Activated CD8-positive, alpha-beta memory T cell treated with anti-CD3 and anti-CD28 coated beads for 1 hour (primary cell): Measurements from ENCODE around the gene HECW1.

Experiments
- DNase-seq, 2 donors: peaks; one replicate each; pipeline ENCODE4 v3.0.0-alpha.2; 2020; ENCODE audit warnings: low read depth in 1 of 2; ENCODE audit errors: extremely low read depth in 1 of 2

HECW1 gene

DNA sequence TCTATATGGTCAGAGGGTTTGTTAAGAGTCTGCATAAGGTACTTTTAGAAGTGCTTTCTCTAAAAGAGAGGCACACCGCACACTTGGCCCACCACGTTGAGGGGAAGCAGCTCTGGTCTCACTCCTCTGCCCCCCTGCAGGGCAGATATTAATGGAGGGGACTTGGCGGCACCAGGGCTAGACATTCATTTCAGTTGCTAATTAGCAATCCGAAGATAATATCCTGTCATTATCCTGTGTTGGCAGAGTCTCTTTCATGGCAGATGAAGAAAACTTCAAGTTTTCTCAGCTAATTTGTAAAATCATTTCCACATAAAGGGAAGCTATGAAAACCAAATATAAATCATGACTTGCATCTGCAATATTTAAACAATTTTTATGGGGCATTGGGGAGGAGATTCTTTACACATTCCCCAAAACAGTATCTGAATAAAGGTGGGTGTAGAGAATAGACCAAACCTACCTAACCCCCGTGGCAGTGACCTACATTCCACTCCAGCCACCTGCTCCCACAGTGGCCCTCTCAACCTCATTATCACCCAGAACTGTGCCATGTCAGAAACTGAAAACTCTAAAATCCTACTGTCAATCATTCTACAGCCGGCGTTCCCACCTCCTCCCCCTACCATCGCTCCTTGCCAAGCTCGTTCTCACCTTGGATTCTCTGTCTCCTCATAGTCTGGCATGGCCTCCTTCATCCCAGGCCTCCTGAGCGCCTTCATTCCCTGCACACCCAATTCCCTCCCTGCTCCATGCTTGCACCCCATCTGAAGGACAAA, 416.3 kb downstream of the HECW1 start:
- DNase-seq, result no peak

DNA sequence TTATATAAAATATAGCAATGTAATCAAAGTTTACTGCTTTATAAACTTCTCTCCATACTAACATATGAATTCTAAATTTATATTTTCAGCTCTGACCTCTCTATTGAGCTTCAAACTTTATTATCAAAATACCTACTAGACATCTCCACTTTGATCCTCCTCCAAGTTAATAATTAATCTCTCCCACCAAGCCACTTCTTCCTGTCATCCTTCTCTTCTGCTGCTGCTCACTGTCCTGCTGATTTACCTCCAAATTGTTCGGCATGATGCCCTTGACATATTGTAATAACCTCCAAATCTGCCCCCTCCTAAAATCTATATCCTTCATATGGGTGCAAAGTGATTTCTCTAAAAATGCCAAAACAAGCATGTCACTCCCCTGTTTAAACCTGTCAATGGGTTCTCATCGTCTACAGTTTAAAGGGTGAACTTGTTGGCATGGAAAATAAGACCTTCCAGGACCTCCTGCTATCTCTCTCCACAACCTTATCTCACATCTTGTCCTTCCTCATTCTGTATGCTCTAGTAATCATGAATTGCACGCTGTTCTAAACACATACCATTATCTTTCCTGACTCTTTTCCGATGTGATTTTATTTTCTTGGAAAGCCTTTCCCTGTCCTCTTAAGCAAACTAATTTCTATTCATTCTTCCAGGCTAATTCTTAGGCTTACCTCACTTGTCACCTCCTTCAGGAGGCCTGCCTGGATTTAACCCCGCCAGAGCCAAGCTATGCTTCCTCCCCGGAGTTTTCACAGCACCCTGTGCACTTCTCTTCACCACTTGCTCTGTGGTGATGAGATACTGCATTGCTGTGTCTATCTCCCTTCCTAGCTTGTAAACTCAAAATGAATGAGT, 418.3 kb downstream of the HECW1 start:
- no peak for DNase-seq

DNA sequence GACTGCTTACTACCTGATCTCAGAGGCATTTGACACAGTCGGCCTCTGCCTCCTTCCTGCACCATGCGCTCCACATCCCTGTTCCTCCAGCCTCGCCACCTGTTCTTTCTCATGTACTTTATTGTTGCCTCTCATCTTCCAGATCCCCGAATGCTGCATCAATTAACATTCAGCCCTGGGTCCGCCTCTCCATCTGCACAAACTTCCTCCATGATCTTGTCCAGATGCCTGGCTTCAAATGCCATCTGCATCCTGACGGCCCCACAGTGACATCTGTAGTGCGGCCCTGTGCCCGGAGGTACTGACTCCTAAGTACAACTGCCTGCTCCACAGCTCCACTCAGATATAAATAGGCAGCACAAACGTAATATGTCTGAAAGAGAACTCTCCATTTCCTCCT, 419.3 kb downstream of the HECW1 start:
- no peak for DNase-seq

DNA sequence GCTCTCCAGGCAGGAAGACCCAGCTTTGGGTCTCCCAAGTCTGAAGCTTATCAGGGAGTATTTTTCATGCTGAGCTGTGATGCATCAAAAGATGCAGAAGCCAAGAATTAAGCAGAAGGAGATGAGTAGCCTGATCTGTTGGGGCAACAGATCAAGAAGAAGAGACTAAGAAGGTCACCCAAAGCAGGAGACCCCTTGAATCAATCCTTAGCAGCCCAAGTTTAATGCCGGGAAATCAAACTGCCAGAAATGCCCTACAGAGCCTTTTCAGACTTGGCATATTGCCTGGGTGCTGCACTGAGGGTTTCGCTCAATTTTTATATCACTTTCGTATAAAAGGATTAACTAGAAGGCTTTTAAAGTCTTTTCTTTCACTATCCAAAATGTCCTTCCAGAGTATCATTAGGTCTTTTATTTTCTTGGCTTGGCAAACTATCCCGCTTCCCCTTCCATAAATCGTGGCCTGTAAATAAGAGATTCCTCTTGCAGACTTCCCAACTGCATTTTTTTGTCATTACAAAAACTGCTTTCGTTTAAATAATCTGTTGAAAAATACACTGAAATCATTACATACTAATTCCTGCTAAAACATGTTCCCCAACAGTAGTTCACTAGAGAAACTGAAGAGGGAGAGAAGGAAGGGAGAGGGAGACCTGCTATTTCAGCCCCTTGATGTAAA, 421.5 kb downstream of the HECW1 start:
- DNase-seq, result no peak

DNA sequence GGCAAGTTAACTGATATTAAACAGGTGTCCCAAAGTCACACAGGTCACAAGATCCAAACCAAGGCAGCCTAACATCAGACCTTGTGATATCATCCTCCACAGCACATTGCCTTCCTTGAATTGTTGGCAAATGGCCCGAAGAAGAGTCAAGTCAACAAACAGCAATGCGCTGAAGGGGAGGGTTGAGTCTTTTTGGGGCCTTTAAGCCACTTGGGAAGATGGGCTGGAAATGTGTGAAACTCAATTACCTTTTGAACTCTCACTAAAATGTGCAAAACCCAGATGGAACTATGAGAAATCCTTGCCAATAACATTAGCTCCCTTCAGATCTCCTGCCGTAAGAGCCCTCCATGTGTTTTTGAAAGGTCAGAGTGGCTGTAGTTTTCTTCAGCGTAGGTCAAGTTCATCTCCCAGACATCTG, 422.6 kb downstream of the HECW1 start:
- no peak for DNase-seq

DNA sequence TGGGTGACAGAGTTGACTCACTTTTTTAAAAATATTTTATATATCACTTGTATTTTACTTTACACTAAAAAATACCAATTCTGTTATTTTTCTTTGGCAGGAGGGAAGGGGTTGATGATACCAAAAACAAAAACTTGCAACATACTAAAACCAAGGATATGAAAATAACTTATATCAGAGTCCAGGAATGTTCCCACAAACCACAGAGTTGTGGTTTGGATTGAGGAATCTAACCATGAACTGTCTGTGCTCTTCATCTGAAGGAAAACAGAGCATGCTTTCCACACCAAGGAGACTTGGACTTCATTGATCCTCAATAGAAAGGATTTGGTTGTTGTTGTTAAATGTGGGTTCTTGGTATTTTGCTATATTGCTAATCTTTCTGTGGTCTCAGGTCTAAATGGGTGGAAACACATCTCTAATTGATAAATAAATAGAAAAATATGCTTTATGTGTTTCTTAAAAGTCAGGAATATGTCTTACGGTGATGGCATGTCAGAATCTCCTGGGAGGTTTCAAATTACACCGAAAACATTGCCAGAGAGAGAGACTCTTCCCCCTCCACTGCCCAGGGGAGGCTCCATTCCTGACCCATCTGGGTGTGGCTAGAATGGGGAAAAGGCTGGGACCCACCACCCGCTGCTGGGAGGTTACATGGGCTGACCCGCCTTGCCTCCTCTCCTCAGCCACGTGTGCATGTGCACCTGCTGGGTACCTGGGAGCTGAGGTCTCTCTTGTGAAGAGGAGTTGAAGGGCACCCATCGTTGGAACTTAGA, 423.6 kb downstream of the HECW1 start:
- no peak for DNase-seq

DNA sequence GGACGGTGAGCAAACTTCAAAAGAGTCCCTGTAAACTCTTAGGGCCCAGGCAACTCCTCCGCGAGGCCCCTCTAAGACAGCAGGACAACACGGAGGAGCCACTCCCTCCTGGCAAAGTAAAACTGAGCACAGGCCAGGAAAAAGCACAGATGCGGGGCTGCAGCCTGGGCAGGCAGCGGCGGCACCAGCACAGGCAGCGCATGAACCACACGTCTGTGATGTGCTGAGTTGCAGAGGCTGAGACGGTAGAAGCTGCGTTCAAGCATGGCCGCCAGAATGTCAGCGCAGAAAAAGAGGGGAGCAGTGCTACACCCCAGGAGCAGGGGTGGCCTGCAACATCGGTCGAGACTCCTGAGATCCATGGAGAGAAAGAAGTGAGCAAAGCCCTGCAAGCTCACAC, 424.3 kb downstream of the HECW1 start:
- DNase-seq, result no peak

DNA sequence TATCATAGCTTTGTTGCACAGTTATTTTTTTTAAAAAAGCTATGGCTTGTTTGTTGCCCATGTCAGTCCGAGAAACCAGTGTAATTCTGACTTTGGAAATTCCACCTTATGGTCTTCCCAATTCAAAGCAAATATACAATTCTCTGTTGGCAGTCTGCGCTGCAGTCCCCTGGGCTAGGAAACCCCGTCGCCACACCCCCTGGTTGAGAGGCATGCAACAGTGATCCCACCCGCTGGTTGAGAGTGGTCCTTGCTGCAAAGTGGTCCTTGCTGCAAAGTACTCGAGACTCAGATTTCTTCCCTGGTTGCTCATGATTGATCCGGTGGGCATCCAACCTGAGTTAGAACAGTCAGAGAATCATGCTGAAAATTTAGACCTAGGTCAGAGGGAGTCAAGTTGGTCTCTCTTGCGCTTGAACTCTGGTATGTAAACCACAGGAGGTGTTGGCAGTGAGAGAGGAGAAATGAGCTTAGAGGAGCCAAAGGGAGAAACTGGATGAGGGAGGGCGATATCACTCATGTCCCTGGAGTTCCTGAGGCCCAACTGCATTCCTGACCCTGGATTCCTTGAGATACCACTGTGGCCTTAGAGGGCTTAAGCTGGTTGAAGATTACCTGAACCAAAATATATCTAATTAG, 425.4 kb downstream of the HECW1 start:
- no peak for DNase-seq

DNA sequence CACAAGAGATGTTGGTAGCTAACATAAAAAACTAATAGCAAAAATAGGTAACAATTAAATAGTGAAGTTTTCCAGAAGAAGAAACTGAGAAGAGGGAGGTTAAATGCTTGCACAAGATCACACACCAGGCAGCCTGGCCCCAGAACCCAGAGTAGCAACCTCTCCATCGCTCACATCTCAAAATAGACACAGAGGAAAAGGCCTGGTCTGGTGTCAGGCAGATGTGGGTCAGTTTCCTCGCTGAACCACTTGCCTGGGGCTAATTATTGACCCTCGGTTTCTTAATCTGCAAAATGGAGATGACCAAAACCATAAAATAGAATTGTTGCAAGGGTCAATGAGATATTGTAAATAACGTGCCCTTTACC, 425.9 kb downstream of the HECW1 start:
- no peak for DNase-seq

DNA sequence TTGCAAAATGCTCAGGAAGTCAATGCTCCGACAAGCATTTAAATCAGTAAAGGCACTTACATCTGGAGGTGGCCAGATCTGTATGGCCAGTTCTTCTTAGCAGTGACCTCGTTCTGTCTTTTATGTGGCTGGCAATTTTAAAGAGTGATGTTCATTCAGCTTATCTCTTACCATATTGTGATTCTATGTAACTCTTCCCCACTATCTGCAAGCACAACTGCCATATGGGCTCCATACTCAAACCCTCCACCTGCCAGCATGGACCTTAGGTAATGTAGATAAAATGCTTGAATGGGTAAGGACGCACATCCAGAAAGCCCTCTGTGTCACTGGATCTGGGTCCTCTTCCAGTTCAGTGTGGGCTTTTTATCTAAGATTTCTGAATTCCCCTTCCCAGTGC, 428.0 kb downstream of the HECW1 start:
- DNase-seq, result no peak

DNA sequence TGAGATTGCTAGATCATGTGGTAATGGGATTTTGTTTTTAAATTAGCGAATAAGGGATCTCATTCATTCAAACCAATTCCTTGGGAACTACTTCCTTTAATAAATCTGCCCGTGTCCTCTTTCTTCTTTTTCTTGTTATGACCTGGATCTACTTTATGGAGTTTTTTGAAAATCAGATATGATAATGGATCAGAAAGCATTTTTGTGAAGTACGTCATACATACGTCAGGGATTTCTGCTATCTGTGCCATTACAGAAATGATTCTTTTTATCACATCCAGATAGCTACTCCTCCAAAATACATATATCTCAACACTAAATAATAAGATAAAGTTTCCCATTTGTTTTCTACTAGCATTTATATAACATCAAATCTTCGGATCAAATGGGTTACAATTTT, 430.3 kb downstream of the HECW1 start:
- DNase-seq, result no peak

DNA sequence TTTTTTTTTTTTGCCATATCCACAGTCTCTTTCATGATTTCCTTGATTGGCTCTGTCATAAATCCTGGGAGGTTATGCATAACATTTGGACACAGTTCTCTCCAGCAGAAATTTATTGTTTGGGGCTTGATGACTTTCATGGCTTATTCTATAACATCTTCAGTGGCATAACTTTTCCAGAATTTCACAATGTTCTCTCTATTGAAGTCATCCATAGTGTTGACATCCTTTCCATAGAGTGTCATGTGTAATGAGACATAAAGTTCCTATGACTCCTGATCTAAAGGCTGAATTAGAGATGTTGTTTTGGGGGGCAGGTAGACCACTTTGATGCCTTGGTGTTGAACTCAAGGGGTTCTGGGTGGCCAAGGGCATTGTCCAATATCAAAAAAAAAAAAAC, 433.8 kb downstream of the HECW1 start:
- DNase-seq, result no peak

DNA sequence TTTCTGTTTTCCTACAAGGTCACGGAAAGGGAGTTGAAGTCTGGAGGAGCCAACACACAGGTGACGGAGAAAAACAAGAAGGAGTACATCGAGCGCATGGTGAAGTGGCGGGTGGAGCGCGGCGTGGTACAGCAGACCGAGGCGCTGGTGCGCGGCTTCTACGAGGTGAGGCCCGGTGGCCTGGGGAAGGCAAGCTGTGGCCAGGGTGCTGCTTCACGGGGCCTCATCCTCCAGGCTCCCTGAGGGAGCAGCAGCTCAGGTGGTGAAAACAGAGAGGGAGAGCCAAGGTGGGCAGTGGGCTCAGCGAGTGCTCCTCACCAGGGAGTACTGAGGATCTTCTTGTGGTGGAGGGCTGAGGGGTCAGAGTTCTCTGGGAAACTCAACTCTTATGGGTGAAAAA, 438.0 kb downstream of the HECW1 start:
- no peak for DNase-seq

DNA sequence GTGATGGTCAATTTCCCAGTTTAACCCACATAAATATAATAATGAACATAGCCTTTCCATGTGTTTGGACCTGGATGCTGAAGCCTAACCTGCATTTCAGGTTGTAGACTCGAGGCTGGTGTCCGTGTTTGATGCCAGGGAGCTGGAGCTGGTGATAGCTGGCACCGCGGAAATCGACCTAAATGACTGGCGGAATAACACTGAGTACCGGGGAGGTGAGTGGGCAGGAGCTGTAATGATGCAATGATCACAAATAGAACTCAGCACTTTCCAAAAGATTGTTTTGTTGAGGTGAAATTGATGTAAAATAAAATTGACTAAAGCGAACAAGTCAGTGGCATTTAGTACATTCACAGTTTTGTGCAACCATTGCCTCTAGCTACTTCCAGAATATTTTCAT, 439.7 kb downstream of the HECW1 start:
- no peak for DNase-seq

DNA sequence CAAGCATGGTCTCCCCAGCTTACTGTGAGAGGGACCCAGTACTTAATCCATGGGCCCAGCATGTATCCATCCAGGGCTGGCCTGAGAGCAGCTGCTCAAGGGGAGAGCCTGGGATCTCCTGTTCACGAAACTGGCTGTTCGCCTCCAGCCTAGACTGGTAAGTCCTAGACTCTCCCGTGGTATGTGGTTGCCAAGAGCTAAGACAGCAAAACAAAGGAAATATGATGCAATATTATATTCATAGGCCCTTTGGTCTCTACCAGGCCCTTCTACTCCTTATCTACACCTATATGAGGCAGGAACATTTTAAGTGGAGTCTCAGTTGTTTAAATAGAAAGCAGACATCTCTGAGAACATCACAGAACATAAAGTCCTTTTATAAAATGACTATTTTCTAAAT, 441.6 kb downstream of the HECW1 start:
- DNase-seq, result no peak

DNA sequence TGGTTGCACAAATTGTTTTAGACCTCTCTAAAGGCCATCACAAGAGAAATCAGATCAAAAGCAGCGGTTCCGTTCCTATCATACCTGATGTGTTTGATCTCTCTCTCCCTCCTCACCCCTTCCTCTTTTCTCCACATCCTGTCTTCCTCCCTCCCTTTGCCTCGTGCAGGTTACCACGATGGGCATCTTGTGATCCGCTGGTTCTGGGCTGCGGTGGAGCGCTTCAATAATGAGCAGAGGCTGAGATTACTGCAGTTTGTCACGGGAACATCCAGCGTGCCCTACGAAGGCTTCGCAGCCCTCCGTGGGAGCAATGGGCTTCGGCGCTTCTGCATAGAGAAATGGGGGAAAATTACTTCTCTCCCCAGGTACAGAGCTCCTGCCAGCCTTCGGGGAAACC, 442.0 kb downstream of the HECW1 start:
- DNase-seq, result no peak

DNA sequence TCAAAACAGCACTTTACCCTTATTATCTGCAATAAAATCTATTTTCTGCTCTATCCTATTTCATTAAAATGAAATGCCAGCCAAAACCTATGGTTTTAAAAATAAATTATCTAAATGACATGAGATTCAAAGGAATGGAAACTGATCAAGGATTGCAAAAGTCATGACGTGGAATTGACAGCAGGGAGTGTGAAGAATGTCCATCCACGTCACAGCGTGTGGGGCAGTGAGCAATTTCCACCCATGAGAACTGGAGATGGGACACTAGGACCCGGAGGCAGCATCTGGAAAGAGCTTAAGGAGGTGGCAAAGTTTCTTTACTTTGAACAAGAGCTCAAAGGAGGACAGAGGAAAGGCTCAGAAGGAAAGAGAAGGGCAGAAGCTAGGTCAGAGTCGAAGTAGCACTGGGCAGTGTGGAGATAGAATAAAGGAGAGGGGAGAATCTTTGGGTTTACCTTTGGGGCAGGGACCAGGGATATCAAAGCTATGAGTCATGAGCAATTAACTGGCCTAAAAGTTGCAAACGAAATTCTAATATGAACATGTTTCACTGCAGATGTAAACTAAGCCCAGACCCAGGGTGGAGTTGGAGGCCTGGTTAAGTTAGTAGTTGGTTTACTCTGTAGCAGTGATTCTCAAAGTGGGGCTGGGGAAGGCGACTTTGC, 445.5 kb downstream of the HECW1 start:
- no peak for DNase-seq

DNA sequence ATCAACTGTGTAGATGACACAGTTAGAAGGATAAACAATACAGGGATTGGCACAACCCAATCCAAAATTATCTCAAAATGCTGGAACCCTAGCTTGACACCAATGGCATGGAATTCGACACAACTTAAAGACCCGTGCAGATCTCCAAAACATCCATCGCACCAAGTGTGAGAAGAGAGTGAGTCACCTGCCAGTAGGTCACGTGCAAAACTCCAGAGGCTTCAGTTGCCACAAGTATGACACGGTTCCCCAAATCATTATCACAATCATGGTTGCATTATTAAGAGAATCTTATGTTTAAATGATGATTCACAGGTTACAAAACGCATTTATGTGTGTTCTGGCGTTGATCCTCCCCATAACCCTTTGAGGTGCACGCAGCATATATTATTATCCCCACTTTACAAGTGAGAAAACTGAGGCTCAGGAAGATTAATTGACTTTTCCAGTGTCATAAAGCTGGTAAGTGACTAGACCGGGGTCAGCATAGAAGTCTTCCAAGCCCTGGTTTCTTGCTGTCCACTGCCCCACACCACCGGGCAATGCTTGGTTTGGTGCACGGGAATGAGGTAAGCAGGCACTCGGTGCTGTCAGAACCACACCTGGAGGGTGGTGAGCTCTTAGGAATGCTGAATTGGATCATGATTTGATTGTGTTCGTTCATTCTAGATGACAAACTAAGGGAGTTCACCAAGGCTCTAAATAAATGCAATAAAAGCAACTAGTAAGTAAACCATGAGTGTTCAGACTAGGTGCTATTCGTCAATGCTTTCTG, 446.9 kb downstream of the HECW1 start:
- no peak for DNase-seq

DNA sequence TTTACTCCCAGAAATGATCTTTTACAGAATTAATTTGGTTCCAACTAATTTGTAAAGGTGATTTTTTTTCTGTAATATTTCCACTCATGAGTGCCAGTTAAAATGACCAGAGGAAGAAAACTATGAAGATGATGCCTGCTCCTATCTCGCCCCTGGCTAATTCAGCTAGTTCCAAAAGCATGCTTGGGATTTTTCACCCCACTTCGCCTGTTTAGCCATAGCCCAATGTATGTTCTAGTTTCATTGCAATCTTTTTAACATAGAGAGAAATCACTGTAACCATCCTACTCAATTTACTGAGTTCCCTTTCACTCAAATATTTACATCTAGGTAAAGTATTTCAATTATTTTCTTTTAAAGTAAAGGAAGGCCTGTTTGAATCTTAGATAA, 447.5 kb downstream of the HECW1 start:
- no peak for DNase-seq
